Right atrium auricular region (tissue), 2 donors: ENCODE measurements around the gene MYO3B. TPM values are rescaled to one million over a fixed set of nuclear protein-coding genes. Genes with fewer than 3 reads are reported as not detected.

Experiments
- DNase-seq: peaks from one replicate; pipeline ENCODE4 v3.0.0-alpha.2; 2019; ENCODE audit warnings: low spot score
- H3K27ac ChIP-seq, 2 donors: fragments of 200-600 bp; sonication (generic); 1 replicate in 1 of 2; 2 replicates in 1 of 2; pipeline ENCODE4 v1.5.1; 2016 to 2019
- H3K27me3 ChIP-seq, 2 donors: fragments of 200-600 bp; sonication (generic); one replicate each; pipeline versions ENCODE4 v1.5.1 to v1.6.0; 2017 to 2019
- H3K36me3 ChIP-seq: fragments of 200-600 bp; sonication (generic); one replicate; pipeline ENCODE4 v1.5.1; 2016
- H3K4me1 ChIP-seq, 2 donors: fragments of 200-600 bp; sonication (generic); one replicate each; pipeline versions ENCODE4 v1.5.1 to v1.6.0; 2017 to 2019
- H3K4me3 ChIP-seq, 2 donors: fragments of 200-600 bp; sonication (generic); 1 replicate in 1 of 2; 2 replicates in 1 of 2; pipeline ENCODE4 v1.5.1; 2017 to 2019; ENCODE audit warnings: mild to moderate bottlenecking in 1 of 2, moderate library complexity in 1 of 2
- H3K9me3 ChIP-seq, 2 donors: fragments of 200-600 bp; sonication (generic); one replicate each; pipeline ENCODE4 v1.5.1; 2019
- total RNA-seq, 2 donors: library from RNA; depleted of rRNA; stranded (reverse); fragments of >200 nt; gene quantifications; one replicate each; pipeline ENCODE4 v1.1.0, GENCODE V29; 2016
- TF ChIP-seq, protein P1 (sequence below), 2 donors: fragments of 200-600 bp; sonication (generic); IDR thresholded peaks; one replicate each; pipeline ENCODE4 v1.5.1; 2019; ENCODE audit warnings: antibody characterized with exemption in 2 of 2

MYO3B gene
- total RNA-seq, 2 donors from 2014 or later = not detected

DNA sequence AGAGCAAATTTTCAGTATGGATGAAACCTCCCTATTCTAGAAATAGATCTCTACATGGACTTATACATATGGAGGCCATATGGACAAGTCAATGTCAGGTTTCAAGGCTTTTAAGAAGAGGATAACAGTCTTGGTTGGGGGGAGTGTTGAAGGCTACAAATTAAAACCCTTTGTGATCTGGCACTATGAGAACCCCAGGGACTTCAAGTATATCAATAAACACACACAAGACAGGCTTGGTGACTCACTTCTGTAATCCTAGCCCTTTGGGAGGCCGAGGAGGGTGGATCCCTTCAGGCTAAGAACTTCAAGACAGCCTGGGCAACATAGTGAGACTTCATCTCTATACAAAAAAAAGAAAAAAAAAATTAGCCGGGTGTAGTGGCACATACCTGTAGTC lies 410.0 kb downstream of the MYO3B start:
- Histone ChIP-seq H3K27ac (no peak overlapping the region), H3K4me3 (no peak overlapping the region), H3K4me1 (no peaks in the 10 kb centered on the region), H3K36me3 (no peaks in the 10 kb centered on the region), H3K9me3 (no peaks in the 10 kb centered on the region), H3K27me3 (no peaks in the 10 kb centered on the region)
- DNase-seq = no peak
- TF ChIP-seq, protein P1, sequence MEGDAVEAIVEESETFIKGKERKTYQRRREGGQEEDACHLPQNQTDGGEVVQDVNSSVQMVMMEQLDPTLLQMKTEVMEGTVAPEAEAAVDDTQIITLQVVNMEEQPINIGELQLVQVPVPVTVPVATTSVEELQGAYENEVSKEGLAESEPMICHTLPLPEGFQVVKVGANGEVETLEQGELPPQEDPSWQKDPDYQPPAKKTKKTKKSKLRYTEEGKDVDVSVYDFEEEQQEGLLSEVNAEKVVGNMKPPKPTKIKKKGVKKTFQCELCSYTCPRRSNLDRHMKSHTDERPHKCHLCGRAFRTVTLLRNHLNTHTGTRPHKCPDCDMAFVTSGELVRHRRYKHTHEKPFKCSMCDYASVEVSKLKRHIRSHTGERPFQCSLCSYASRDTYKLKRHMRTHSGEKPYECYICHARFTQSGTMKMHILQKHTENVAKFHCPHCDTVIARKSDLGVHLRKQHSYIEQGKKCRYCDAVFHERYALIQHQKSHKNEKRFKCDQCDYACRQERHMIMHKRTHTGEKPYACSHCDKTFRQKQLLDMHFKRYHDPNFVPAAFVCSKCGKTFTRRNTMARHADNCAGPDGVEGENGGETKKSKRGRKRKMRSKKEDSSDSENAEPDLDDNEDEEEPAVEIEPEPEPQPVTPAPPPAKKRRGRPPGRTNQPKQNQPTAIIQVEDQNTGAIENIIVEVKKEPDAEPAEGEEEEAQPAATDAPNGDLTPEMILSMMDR (IDR thresholded peaks at IDR 0.05) = no peak

DNA sequence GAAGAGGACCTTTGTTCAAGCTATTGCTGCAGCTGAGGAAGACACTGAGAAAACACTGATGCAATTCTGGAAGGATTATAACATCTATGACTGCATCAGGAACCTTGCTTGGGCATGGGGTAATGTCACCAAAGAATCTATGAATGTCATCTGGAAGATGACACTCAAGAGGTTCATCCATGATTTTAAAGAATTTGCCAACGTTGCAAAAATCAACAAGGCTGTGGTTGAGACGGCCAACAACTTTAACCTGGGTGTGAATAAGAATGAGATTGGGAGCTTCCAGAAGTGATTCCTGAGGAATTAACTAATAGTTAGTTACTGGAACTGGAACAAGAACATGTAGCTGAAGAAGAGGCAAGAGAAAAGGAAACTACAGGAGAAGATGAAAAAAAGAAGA lies 410.8 kb downstream of the MYO3B start:
- TF ChIP-seq, protein P1 (IDR thresholded peaks at IDR 0.05) = no peak
- no peaks in the 10 kb centered on the region for H3K9me3 ChIP-seq
- H3K36me3 ChIP-seq = no peaks in the 10 kb centered on the region
- no peaks in the 10 kb centered on the region for H3K27me3 ChIP-seq
- H3K4me3 ChIP-seq = no peak overlapping the region
- no peak overlapping the region for H3K27ac ChIP-seq
- no peak for DNase-seq
- H3K4me1 ChIP-seq = no peaks in the 10 kb centered on the region

DNA sequence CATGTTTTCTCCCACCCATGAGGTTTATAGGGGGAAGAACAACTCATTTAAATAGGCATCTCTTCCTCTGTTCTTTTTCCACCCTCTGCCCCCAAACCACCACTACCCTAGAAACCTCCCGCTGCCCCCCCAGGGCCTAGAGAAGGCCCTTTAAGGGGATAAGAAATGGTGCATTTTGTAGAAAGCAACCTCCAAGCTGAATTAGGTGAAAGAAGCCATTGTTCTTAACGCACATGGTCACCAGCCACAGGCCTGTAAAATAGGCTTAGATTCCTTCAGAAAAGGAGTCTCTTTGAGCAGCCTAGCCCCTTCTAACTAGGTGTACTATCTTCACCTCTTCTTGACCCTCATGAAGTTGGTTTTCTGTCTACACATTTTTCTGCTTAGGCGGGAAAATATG lies 418.6 kb downstream of the MYO3B start:
- H3K27ac ChIP-seq = no peak overlapping the region
- no peak for DNase-seq
- H3K9me3 ChIP-seq = no peaks in the 10 kb centered on the region
- H3K4me1 ChIP-seq = no peaks in the 10 kb centered on the region
- no peaks in the 10 kb centered on the region for H3K27me3 ChIP-seq
- H3K4me3 ChIP-seq = no peak overlapping the region
- TF ChIP-seq, protein P1 (IDR thresholded peaks at IDR 0.05) = no peak
- H3K36me3 ChIP-seq = no peaks in the 10 kb centered on the region

DNA sequence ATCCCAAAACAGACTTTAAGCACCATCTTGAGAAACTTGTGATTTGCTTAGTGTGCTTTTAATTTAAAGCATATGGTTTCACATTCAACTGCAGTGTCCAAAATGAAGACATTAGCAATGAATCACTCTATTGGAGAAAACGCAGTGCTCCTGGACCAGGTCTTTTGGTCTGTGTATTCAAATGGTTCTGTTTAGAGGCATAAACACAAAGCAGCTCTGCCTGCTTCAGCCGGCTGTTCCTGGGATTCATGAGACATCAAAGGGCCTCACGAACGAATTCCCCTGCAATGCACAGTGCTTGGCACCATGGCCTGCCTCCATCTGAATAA lies 420.1 kb downstream of the MYO3B start:
- H3K4me1 ChIP-seq = no peaks in the 10 kb centered on the region
- H3K27me3 ChIP-seq = no peaks in the 10 kb centered on the region
- no peaks in the 10 kb centered on the region for H3K36me3 ChIP-seq
- no peaks in the 10 kb centered on the region for H3K9me3 ChIP-seq
- no peak overlapping the region for H3K27ac ChIP-seq
- TF ChIP-seq, protein P1 (IDR thresholded peaks at IDR 0.05) = no peak
- no peak for DNase-seq
- no peak overlapping the region for H3K4me3 ChIP-seq

DNA sequence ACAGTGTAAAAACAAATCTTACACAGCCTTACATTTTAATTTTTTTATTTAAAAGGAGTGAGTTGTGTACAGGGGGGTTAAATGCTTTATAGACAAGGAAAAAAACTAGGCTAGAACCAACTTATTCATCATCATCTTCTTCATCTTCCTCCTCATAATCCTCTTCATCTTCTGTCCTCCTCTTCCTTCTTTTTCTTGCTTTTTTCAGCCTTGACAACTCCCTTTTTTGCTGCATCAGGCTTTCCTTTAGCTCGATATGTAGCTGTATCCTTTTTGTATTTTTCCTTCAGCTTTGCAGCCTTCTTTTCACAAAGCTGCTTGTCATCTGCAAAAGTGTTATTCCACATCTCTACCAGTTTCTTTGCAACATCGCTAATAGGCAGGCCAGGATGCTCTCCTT lies 423.5 kb downstream of the MYO3B start:
- no peaks in the 10 kb centered on the region for H3K36me3 ChIP-seq
- TF ChIP-seq, protein P1 (IDR thresholded peaks at IDR 0.05) = no peak
- no peaks in the 10 kb centered on the region for H3K4me1 ChIP-seq
- no peak overlapping the region for H3K4me3 ChIP-seq
- H3K27ac ChIP-seq = no peak overlapping the region
- H3K27me3 ChIP-seq = no peaks in the 10 kb centered on the region
- no peaks in the 10 kb centered on the region for H3K9me3 ChIP-seq
- DNase-seq = no peak

DNA sequence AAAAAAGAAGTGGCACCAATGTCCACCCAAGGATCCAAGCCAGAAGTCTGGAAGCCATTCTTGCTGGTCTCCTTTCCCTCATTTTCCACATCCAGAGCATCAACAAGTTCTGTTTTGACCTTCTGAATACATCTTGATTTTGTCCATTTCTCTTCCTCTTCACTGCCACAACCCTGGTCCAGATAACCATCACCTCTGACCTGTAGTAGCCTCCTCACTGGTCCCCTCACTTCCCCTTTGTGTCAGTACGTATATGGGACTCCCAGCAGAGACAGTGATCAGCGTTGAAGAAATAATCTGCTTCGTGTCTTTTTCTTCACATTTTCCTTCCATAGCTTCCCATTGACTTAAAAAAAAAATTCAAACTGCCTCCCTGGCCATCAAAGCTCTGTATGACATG lies 427.9 kb downstream of the MYO3B start:
- H3K4me1 ChIP-seq = no peaks in the 10 kb centered on the region
- no peaks in the 10 kb centered on the region for H3K27me3 ChIP-seq
- H3K27ac ChIP-seq = no peak overlapping the region
- H3K4me3 ChIP-seq = no peak overlapping the region
- H3K9me3 ChIP-seq = no peaks in the 10 kb centered on the region
- DNase-seq = no peak
- no peaks in the 10 kb centered on the region for H3K36me3 ChIP-seq
- TF ChIP-seq, protein P1 (IDR thresholded peaks at IDR 0.05) = no peak
